OCI-LY1 (cell line): ENCODE data around the gene SLC23A2.

Experiments
- H2AFZ ChIP-seq: fragments of 200-600 bp; sonication (generic), shearing (Covaris generic); 2 replicates; pipeline ENCODE4 v1.6.0; 2014; ENCODE audit warnings: antibody characterized with exemption, mild to moderate bottlenecking, low read length
- H3F3A ChIP-seq: fragments of 200-600 bp; sonication (generic), shearing (Covaris generic); 2 replicates; pipeline ENCODE4 v1.6.0; 2014; ENCODE audit warnings: mild to moderate bottlenecking, antibody characterized with exemption, low read length, moderate library complexity; ENCODE audit not compliant: insufficient read depth
- H3K27ac ChIP-seq: fragments of 200-600 bp; sonication (generic); 2 replicates; pipeline ENCODE4 v1.5.1; 2014; ENCODE audit warnings: low read length, mixed run types, mild to moderate bottlenecking, low read depth; ENCODE audit not compliant: poor library complexity, severe bottlenecking
- H3K27me3 ChIP-seq: fragments of 200-600 bp; sonication (generic); 2 replicates; pipeline ENCODE4 v1.6.0; 2014; ENCODE audit warnings: antibody characterized with exemption, mild to moderate bottlenecking, low read length, moderate library complexity; ENCODE audit not compliant: insufficient read depth
- H3K36me3 ChIP-seq: fragments of 200-600 bp; sonication (generic); 2 replicates; pipeline ENCODE4 v1.6.1; 2014; ENCODE audit warnings: mild to moderate bottlenecking, antibody characterized with exemption, low read length, moderate library complexity, mixed read lengths; ENCODE audit not compliant: insufficient read depth
- H3K4me1 ChIP-seq: fragments of 200-600 bp; sonication (generic); 2 replicates; pipeline ENCODE4 v1.5.1; 2014; ENCODE audit warnings: mild to moderate bottlenecking, low read length, moderate library complexity; ENCODE audit not compliant: insufficient read depth, severe bottlenecking
- H3K4me2 ChIP-seq: fragments of 200-600 bp; sonication (generic), shearing (Covaris generic); 2 replicates; pipeline ENCODE4 v1.6.1; 2014; ENCODE audit warnings: low read length
- H3K4me3 ChIP-seq: fragments of 200-600 bp; sonication (generic); 2 replicates; pipeline ENCODE4 v1.5.1; 2014; ENCODE audit warnings: low read length, low read depth, mild to moderate bottlenecking, mixed read lengths; ENCODE audit not compliant: poor library complexity, severe bottlenecking
- H3K79me2 ChIP-seq: fragments of 200-600 bp; shearing (Covaris generic); 2 replicates; pipeline ENCODE4 v1.6.1; 2016; ENCODE audit warnings: mixed run types, low read length, mixed read lengths; ENCODE audit not compliant: insufficient read depth
- H3K9ac ChIP-seq: fragments of 200-600 bp; sonication (generic), shearing (Covaris generic); 2 replicates; pipeline ENCODE4 v1.6.1; 2014; ENCODE audit warnings: mild to moderate bottlenecking, low read length, mixed read lengths
- H3K9me2 ChIP-seq: fragments of 200-600 bp; sonication (generic), shearing (Covaris generic); 2 replicates; pipeline ENCODE4 v1.6.1; 2014; ENCODE audit warnings: low read depth, mild to moderate bottlenecking, low read length, mixed read lengths
- H3K9me3 ChIP-seq: fragments of 200-600 bp; shearing (Covaris generic); 2 replicates; pipeline ENCODE4 v1.6.1; 2014; ENCODE audit warnings: low read length, mixed read lengths
- H4K20me1 ChIP-seq: fragments of 200-600 bp; sonication (generic), shearing (Covaris generic); 2 replicates; pipeline ENCODE4 v1.6.0; 2016; ENCODE audit warnings: mild to moderate bottlenecking, low read length; ENCODE audit not compliant: insufficient read depth
- EZH2 ChIP-seq: fragments of 200-600 bp; sonication (generic), shearing (Covaris generic); IDR thresholded peaks from 2 replicates; pipeline ENCODE4 v1.8.0; 2017; ENCODE audit warnings: borderline replicate concordance, mixed run types, mild to moderate bottlenecking, antibody characterized with exemption, low read length, moderate library complexity, mixed read lengths
- TF ChIP-seq, protein P1 (sequence below): fragments of 200-600 bp; sonication (generic), shearing (Covaris generic); IDR thresholded peaks from 2 replicates; pipeline ENCODE4 v1.5.1; 2017; ENCODE audit warnings: mild to moderate bottlenecking, antibody characterized with exemption, low read length, moderate library complexity, mixed read lengths

SLC23A2 gene

GRCh38 chr20:4870906-4871305 lies 130.4 kb downstream of the SLC23A2 start:
- H3K79me2 ChIP-seq = no peaks in the 10 kb centered on the region
- no peak overlapping the region for H3K4me2 ChIP-seq
- H3K36me3 ChIP-seq = peaks cover 96% of the 10 kb centered on the region
- TF ChIP-seq EZH2 = no peak
- TF ChIP-seq, protein P1, sequence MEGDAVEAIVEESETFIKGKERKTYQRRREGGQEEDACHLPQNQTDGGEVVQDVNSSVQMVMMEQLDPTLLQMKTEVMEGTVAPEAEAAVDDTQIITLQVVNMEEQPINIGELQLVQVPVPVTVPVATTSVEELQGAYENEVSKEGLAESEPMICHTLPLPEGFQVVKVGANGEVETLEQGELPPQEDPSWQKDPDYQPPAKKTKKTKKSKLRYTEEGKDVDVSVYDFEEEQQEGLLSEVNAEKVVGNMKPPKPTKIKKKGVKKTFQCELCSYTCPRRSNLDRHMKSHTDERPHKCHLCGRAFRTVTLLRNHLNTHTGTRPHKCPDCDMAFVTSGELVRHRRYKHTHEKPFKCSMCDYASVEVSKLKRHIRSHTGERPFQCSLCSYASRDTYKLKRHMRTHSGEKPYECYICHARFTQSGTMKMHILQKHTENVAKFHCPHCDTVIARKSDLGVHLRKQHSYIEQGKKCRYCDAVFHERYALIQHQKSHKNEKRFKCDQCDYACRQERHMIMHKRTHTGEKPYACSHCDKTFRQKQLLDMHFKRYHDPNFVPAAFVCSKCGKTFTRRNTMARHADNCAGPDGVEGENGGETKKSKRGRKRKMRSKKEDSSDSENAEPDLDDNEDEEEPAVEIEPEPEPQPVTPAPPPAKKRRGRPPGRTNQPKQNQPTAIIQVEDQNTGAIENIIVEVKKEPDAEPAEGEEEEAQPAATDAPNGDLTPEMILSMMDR = no peak
- no peak overlapping the region for H2AFZ ChIP-seq
- H3K27me3 ChIP-seq = no peaks in the 10 kb centered on the region
- H3K27ac ChIP-seq = no peak overlapping the region
- H3F3A ChIP-seq = no peaks in the 10 kb centered on the region
- H3K9me2 ChIP-seq = no peaks in the 10 kb centered on the region
- H3K9me3 ChIP-seq = no peaks in the 10 kb centered on the region
- H4K20me1 ChIP-seq = no peaks in the 10 kb centered on the region
- H3K9ac ChIP-seq = no peak overlapping the region
- peaks cover 5% of the 10 kb centered on the region for H3K4me1 ChIP-seq
- H3K4me3 ChIP-seq = no peak overlapping the region

DNA sequence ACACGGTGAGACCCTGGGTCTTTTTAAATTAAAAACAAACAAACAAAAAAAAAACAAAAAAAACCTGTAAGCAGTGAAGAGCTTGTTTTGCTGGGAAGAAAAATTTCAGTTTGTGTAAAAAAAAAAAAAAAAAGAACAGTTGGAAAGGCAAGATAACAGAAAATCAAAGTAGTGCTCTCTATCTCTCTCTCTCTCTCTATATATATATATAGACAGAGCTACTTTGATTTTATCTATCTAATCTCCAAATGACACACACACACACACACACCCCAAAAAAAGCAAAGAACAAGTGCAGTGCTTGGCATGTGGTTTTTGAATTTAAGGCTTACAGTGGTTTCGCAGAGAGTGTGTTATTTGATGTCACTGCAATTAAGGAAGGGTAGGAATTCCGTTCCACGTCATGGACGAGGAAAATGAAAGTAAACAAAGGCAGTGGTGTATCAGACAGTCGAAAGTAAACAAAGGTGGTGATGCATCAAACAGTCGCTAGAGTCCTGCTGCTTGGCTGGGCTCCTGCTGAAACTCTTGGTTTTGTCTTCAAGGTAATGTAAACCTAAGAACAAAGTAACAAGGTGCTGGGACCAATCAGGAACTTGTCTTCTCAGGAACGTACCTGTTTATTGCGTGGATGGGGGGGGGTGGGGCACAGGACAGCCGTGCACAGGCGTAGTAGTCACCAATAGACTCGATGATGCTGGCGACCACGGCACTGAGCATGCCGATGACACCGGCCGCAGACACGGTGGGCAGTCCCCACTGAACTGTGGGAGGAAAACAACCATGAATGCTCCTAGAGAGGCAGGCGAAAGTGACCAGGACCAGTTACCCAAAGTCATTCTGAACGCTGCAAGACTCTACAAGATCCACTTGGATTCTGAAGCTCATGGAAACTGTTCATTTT lies 131.8 kb downstream of the SLC23A2 start:
- Histone ChIP-seq H2AFZ (no peak overlapping the region), H3K79me2 (no peaks in the 10 kb centered on the region), H3K4me2 (no peak overlapping the region), H4K20me1 (no peaks in the 10 kb centered on the region), H3K4me1 (no peaks in the 10 kb centered on the region), H3K4me3 (no peak overlapping the region), H3F3A (no peaks in the 10 kb centered on the region), H3K27me3 (no peaks in the 10 kb centered on the region), H3K9ac (no peak overlapping the region), H3K27ac (no peak overlapping the region), H3K9me2 (no peaks in the 10 kb centered on the region), H3K36me3 (peaks cover 95% of the 10 kb centered on the region), H3K9me3 (no peaks in the 10 kb centered on the region)
- no peak for TF ChIP-seq EZH2
- TF ChIP-seq, protein P1 = no peak

GRCh38 chr20:4867051-4867450 lies 134.3 kb downstream of the SLC23A2 start:
- Histone ChIP-seq H3F3A (no peaks in the 10 kb centered on the region), H3K79me2 (no peaks in the 10 kb centered on the region), H3K9me2 (no peaks in the 10 kb centered on the region), H3K9ac (no peak overlapping the region), H2AFZ (no peak overlapping the region), H3K36me3 (peaks cover 95% of the 10 kb centered on the region), H3K4me3 (no peak overlapping the region), H3K4me1 (no peaks in the 10 kb centered on the region), H3K9me3 (no peaks in the 10 kb centered on the region), H3K27ac (no peak overlapping the region), H3K27me3 (no peaks in the 10 kb centered on the region), H3K4me2 (no peak overlapping the region), H4K20me1 (no peaks in the 10 kb centered on the region)
- TF ChIP-seq, protein P1 = no peak
- TF ChIP-seq EZH2 = no peak
